Measurements from ENCODE around the gene RPLP1. TPM values are rescaled to one million over a fixed set of nuclear protein-coding genes. Genes with fewer than 3 reads are reported as not detected.

The RPLP1 gene
- total and polyA plus RNA-seq, 2 of the 8 experiments (the other 6 are each of a cell fraction or from before 2014, with no cell fraction given): 2,089 to 4,387 TPM

- Histone ChIP-seq H3K27me3 (replicated peaks in 1 of 4; ENCODE audit: control insufficient read depth in 3 of 4, extremely low read depth in 1 of 4, insufficient read depth in 3 of 4, low read length in 3 of 4) (no peaks in the 10 kb centered on the region), H3K27ac (ENCODE audit: low read depth, low read length) (no peak overlapping the region), H2AFZ (ENCODE audit: low read length) (peak overlapping the region; percentile 94; the same call in 1 of the 2 replicates), H3K23me2 (ENCODE audit: low read depth, low read length) (no peaks in the 10 kb centered on the region), H2AK5ac (ENCODE audit: low read depth, low read length) (no peak overlapping the region), H2BK5ac (ENCODE audit: low read depth, low read length) (no peak overlapping the region), H2BK20ac (ENCODE audit: low read length) (no peak overlapping the region), H4K8ac (ENCODE audit: extremely low read depth, insufficient read depth, low read length) (no peak overlapping the region), H3K4me2 (ENCODE audit: insufficient read depth in 1 of 2, low read depth in 2 of 2, low read length in 2 of 2) (no peak overlapping the region; a peak in 1 of 4 replicates), H4K5ac (ENCODE audit: insufficient read length, low read depth, low read length) (no peak overlapping the region), H4K91ac (replicated peaks; ENCODE audit: insufficient read length, low read length) (no peak overlapping the region), H3K36me3 (ENCODE audit: control insufficient read depth in 2 of 4, insufficient read depth in 4 of 4, low read length in 3 of 4) (no peaks in the 10 kb centered on the region), H2BK15ac (ENCODE audit: low read length) (no peak overlapping the region), H2BK12ac (ENCODE audit: low read depth, low read length) (no peak overlapping the region), H2BK120ac (replicated peaks; ENCODE audit: low read depth, low read length) (no peak overlapping the region), H3K4me3 (ENCODE audit: extremely low read depth in 1 of 4, insufficient read depth in 2 of 4, low read depth in 3 of 4, low read length in 4 of 4) (no peak overlapping the region), H3K79me1 (ENCODE audit: low read depth, low read length) (no peaks in the 10 kb centered on the region), H3K18ac (ENCODE audit: extremely low read depth, low read length) (0 out of 2 replicates have a peak overlapping the region, but pooled peaks have one; percentile 1), H3K9ac (replicated peaks in 1 of 4; ENCODE audit: extremely low read depth in 1 of 4, low read depth in 3 of 4, low read length in 3 of 4) (peak overlapping the region in 1 of 4 experiments; percentile 21; a peak in 1 of 7 replicates), H3K79me2 (ENCODE audit: control insufficient read depth in 1 of 2, insufficient read depth in 2 of 2, low read length in 2 of 2) (no peaks in the 10 kb centered on the region), H3K23ac (ENCODE audit: insufficient read length) (no peak overlapping the region), H3K56ac (replicated peaks; ENCODE audit: insufficient read length, low read depth, low read length) (no peak overlapping the region), H3K14ac (ENCODE audit: insufficient read length) (no peak overlapping the region), H3K4ac (replicated peaks; ENCODE audit: insufficient read length, low read depth, low read length) (no peak overlapping the region), H4K20me1 (replicated peaks in 1 of 2; ENCODE audit: control insufficient read depth in 1 of 2, insufficient read depth in 2 of 2, low read length in 2 of 2) (peaks cover 0 to 2% of the 10 kb centered on the region in 2 experiments), H3K4me1 (replicated peaks in 1 of 4; ENCODE audit: control insufficient read depth in 3 of 4, insufficient read depth in 4 of 4, low read length in 3 of 4) (peaks cover 0 to 4% (median 3%) of the 10 kb centered on the region in 4 experiments; a peak in 5 of 7 replicates), H3K9me3 (ENCODE audit: insufficient read depth in 2 of 2, low read depth in 1 of 2, low read length in 1 of 2) (no peaks in the 10 kb centered on the region)
- 87% methylated on average over 14 of the region's 14 CpGs; no CpG with 5 or more reads in 1 of the 2 experiments for WGBS, 2 experiments (ENCODE audit: extremely low coverage in 1 of 2, insufficient coverage in 1 of 2, insufficient read length in 1 of 2, insufficient replicate concordance in 2 of 2, low coverage in 1 of 2, low lambda C conversion rate in 2 of 2, missing lambda C conversion rate in 1 of 2)
- peak in 1 of 2 experiments; percentile 44 for DNase-seq (ENCODE audit: low read depth in 1 of 2, low spot score in 2 of 2)
- FAIRE-seq: no peak
- ChIA-PET CTCF (ENCODE audit: partially characterized antibody) (interaction anchor here (0.5 to 7.1 kb wide), 7 partner anchors 12 to 1638 kb away, joined by 3 to 49 read pairs (median 4); no protein-coding TSS in a partner anchor), POLR2A (ENCODE audit: partially characterized antibody) (no interaction called here)
- no peak for TF ChIP-seq CHD2 (IDR thresholded peaks at IDR 0.05; ENCODE audit: low read length)
- TF ChIP-seq HDAC6 (IDR thresholded peaks at IDR 0.05; ENCODE audit: low read depth, low read length): no peak
- TF ChIP-seq RBBP5 (IDR thresholded peaks at IDR 0.05; ENCODE audit: borderline replicate concordance, low read depth, low read length): no peak
- no peak for TF ChIP-seq ASH2L (IDR thresholded peaks at IDR 0.05; ENCODE audit: low read length)
- no peak for TF ChIP-seq ATF3 (IDR thresholded peaks at IDR 0.05; ENCODE audit: insufficient read depth, low read depth, low read length)
- TF ChIP-seq NANOG (IDR thresholded peaks at IDR 0.05; ENCODE audit: insufficient read depth, low read depth, low read length, poor library complexity, severe bottlenecking): no peak
- TF ChIP-seq E2F6 (IDR thresholded peaks at IDR 0.05): no peak
- no peak for TF ChIP-seq ZNF274 (IDR thresholded peaks at IDR 0.05; ENCODE audit: borderline replicate concordance, extremely low read depth, low read length)
- no peak for TF ChIP-seq BRCA1 (IDR thresholded peaks at IDR 0.05; ENCODE audit: low read depth, low read length)
- no peak for TF ChIP-seq EP300 (IDR thresholded peaks at IDR 0.05; ENCODE audit: borderline replicate concordance in 1 of 2, low read depth in 2 of 2, low read length in 2 of 2)
- no peak for TF ChIP-seq PHF8 (conservative IDR thresholded peaks at IDR 0.05; ENCODE audit: low read depth, low read length)
Observed at GRCh38 chr15:69499521-69500211, 47.0 kb downstream of the RPLP1 start.

Data from H1 (cell line).